ENCODE measurements around the gene SORCS2.

GRCh38 chr4:7267829-7268228, 75.5 kb downstream of the SORCS2 start:
- TF ChIP-seq CTCF (IDR thresholded peaks at IDR 0.05) (no peak), TCF7L2 (IDR thresholded peaks at IDR 0.05; ENCODE audit: low read depth, low read length) (no peak), POLR2AphosphoS5 (IDR thresholded peaks at IDR 0.05; ENCODE audit: low read depth, low read length) (no peak)

All from Panc1 (cell line).